Measurements from ENCODE around the gene SPAG8. TPM values are rescaled to one million over a fixed set of nuclear protein-coding genes. Genes with fewer than 3 reads are reported as not detected.

SPAG8 gene
- total RNA-seq, 1 donor from 2014 or later: 0.12 TPM

DNA sequence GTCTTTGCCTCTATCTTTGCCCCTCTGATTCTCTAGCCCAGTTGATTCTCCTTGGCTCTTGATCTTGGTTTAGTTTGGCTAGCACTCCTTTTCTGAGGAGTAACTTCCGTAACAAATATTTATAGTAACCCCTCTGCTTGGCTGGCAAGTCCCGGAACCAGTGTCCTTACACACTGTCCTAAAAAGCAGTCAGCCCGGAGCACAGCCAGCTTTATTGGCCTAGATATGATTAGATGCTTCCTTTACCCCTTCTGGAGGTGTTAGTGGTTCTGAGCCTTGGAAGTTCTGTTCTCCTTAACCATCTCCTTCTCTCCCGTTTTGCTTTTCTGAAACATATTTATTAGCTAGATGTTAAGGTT lies 41.0 kb downstream of the SPAG8 start:
- no peak for DNase-seq (ENCODE audit: low read depth)
- no peak overlapping the region for H3K4me3 ChIP-seq (ENCODE audit: low read depth, low read length)
- TF ChIP-seq, protein P1, sequence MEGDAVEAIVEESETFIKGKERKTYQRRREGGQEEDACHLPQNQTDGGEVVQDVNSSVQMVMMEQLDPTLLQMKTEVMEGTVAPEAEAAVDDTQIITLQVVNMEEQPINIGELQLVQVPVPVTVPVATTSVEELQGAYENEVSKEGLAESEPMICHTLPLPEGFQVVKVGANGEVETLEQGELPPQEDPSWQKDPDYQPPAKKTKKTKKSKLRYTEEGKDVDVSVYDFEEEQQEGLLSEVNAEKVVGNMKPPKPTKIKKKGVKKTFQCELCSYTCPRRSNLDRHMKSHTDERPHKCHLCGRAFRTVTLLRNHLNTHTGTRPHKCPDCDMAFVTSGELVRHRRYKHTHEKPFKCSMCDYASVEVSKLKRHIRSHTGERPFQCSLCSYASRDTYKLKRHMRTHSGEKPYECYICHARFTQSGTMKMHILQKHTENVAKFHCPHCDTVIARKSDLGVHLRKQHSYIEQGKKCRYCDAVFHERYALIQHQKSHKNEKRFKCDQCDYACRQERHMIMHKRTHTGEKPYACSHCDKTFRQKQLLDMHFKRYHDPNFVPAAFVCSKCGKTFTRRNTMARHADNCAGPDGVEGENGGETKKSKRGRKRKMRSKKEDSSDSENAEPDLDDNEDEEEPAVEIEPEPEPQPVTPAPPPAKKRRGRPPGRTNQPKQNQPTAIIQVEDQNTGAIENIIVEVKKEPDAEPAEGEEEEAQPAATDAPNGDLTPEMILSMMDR (conservative IDR thresholded peaks at IDR 0.05; ENCODE audit: low read depth, low read length): no peak

DNA sequence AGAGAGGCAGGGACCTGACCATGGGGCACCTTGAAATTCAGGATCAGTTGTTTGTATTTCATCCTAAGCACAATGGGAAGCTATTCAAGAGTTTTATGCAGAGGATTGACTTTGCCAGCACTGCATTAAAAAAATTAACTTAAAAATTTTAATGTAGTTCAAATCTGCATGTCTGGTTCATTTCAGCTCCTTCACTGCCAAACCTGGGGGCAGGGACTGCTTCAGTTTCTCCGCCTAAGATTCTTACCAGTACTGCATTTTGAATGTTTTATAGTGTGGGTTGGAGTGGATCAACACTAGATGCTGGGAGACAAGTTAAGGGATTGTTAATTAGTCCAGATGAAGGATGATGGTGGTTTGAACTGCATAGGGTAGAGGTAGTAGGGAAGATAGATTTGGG lies 42.3 kb downstream of the SPAG8 start:
- H3K4me3 ChIP-seq (ENCODE audit: low read depth, low read length): no peak overlapping the region
- no peak for DNase-seq (ENCODE audit: low read depth)
- TF ChIP-seq, protein P1 (conservative IDR thresholded peaks at IDR 0.05; ENCODE audit: low read depth, low read length): no peak

DNA sequence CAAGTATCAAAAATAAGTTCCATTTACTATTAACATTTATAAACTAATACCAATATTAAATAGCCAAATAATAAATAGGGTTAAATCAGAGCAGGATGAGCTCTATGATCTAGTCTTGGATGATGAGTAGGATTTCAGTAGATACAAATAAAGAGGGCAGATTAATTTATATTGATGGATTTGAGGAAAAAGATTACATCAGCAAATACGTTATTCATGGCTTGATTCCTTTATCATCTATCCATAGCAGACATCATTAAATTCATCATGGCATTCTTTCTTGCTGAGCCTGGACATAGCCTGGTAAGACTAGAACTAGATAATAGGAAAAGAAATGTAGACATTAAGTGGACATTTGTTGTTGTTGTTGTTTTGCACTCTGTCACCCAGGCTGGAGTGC lies 44.6 kb downstream of the SPAG8 start:
- no peak for DNase-seq (ENCODE audit: low read depth)
- TF ChIP-seq, protein P1 (conservative IDR thresholded peaks at IDR 0.05; ENCODE audit: low read depth, low read length): no peak
- H3K4me3 ChIP-seq (ENCODE audit: low read depth, low read length): no peak overlapping the region

DNA sequence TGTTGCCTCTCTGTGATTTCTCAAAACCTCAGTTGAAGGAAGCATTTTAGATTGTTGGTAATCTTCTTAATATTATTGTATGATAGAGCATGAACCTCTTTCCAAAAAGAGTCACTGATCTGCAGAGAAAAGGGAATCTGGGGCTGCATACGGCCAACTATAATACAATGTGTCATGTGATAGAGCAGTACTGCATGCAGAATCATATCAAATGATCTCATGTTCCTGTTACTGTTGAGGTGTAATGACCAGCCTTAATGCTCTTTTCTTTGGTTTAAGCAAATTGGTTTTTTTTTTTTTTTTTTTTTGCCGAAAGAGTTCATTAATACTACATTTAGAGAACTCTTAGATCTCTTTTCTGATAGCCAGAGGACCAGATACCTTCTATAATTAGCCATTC lies 45.1 kb downstream of the SPAG8 start:
- DNase-seq (ENCODE audit: low read depth): no peak
- H3K4me3 ChIP-seq (ENCODE audit: low read depth, low read length): no peak overlapping the region
- TF ChIP-seq, protein P1 (conservative IDR thresholded peaks at IDR 0.05; ENCODE audit: low read depth, low read length): no peak

DNA sequence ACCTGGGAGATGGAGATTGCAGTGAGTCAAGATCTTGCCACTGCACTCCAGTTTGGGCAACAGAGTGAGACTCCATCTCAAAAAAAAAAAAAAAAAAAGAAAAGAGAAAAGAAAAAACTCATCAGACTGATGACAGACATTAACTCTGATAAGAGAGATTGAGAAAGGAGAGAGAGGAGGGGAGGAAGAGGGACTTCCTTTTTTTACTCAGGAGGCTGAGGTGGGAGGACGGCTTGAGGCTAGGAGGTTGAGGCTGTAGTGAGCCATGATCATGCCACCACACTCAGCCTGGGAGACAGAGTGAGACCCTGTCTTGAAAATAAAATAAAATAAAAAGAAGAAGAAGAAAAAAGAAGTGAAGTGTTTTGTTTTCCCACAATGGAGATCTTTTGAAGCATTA lies 48.3 kb downstream of the SPAG8 start:
- DNase-seq (ENCODE audit: low read depth): no peak
- TF ChIP-seq, protein P1 (conservative IDR thresholded peaks at IDR 0.05; ENCODE audit: low read depth, low read length): no peak
- H3K4me3 ChIP-seq (ENCODE audit: low read depth, low read length): no peak overlapping the region

DNA sequence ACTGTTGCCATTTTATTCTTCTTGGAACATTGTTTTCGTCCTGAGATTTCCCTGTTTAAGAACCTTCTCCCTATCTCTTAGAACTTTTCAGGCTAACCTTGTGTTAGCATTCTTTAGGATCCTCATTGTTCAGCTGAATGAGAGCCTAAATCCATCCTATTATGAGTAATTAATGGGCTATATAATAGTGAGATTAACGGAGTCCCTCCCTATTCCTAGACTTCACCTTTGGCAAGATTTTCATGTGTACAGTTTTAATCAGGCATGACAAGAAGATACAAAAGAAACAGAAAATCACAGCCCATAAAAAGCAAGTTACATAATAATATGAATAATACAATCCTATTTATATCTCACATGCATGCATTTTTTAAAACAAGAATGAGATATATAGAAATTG lies 48.9 kb downstream of the SPAG8 start:
- TF ChIP-seq, protein P1 (conservative IDR thresholded peaks at IDR 0.05; ENCODE audit: low read depth, low read length): no peak
- no peak for DNase-seq (ENCODE audit: low read depth)
- no peak overlapping the region for H3K4me3 ChIP-seq (ENCODE audit: low read depth, low read length)

DNA sequence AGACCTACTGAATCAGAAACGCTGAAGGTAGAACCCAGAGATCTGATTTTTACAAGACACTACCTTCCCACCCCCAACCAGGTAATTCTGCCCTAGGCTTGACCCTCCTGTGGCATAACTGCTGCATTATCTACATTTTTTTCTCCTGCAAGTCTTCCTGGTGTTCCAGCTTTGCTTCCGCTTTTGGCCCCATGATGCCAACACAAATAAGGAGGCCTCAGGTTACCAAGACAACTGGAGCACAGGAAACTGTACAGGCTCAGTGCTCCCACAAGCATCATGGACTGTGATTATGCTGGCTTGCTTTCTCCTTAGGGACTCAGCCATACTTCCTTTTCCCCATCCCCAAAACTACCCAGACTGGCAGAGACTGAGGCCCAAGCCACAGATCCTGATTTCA lies 51.4 kb downstream of the SPAG8 start:
- TF ChIP-seq, protein P1 (conservative IDR thresholded peaks at IDR 0.05; ENCODE audit: low read depth, low read length): no peak
- H3K4me3 ChIP-seq (ENCODE audit: low read depth, low read length): no peak overlapping the region
- DNase-seq (ENCODE audit: low read depth): no peak
